ENCODE measurements around the gene GLIPR1L1. TPM values are rescaled to one million over a fixed set of nuclear protein-coding genes. Genes with fewer than 3 reads are reported as not detected.

GLIPR1L1 gene
- total RNA-seq, 6 experiments from 2014 or later = not detected

GRCh38 chr12:75366629-75367028, 32.2 kb downstream of the GLIPR1L1 start:
- no peaks in the 10 kb centered on the region for H3K36me3 Mint-ChIP-seq (ENCODE audit: low read depth)
- no peak for DNase-seq
- no peaks in the 10 kb centered on the region for H3K9me3 Mint-ChIP-seq
- H3K27ac Mint-ChIP-seq = peak overlapping the region; percentile 14; the same call in 1 of the 2 replicates
- no peak for TF ChIP-seq CTCF (IDR thresholded peaks at IDR 0.05)
- H3K4me3 Mint-ChIP-seq = no peak overlapping the region; the same call in 1 of the 2 replicates
- no peaks in the 10 kb centered on the region for H3K27me3 Mint-ChIP-seq (ENCODE audit: insufficient read depth)
- H3K4me1 Mint-ChIP-seq (ENCODE audit: low read depth) = peaks cover 13% of the 10 kb centered on the region

- no peak overlapping the region for H3K27ac Mint-ChIP-seq
- no peak for TF ChIP-seq CTCF (IDR thresholded peaks at IDR 0.05)
- no peak overlapping the region for H3K4me3 Mint-ChIP-seq
- DNase-seq = no peak
- H3K27me3 Mint-ChIP-seq (ENCODE audit: insufficient read depth) = peaks cover 3% of the 10 kb centered on the region
- no peaks in the 10 kb centered on the region for H3K36me3 Mint-ChIP-seq (ENCODE audit: low read depth)
- H3K9me3 Mint-ChIP-seq = no peaks in the 10 kb centered on the region
- H3K4me1 Mint-ChIP-seq (ENCODE audit: low read depth) = 0 out of 2 replicates have a peak, but pooled peaks cover 4% of the 10 kb centered on the region
Measured at GRCh38 chr12:75374971-75375370, 40.5 kb downstream of the GLIPR1L1 start.

- Mint-ChIP-seq H3K9me3 (no peaks in the 10 kb centered on the region), H3K4me3 (no peak overlapping the region), H3K36me3 (ENCODE audit: low read depth) (no peaks in the 10 kb centered on the region), H3K27me3 (ENCODE audit: insufficient read depth) (peaks cover 3% of the 10 kb centered on the region), H3K27ac (no peak overlapping the region), H3K4me1 (ENCODE audit: low read depth) (0 out of 2 replicates have a peak, but pooled peaks cover 4% of the 10 kb centered on the region)
- no peak for DNase-seq
- no peak for TF ChIP-seq CTCF (IDR thresholded peaks at IDR 0.05)
Measured at GRCh38 chr12:75378354-75378753, 43.9 kb downstream of the GLIPR1L1 start.

- Mint-ChIP-seq H3K4me3 (peak overlapping the region; percentile 91), H3K9me3 (no peaks in the 10 kb centered on the region), H3K27me3 (ENCODE audit: insufficient read depth) (no peaks in the 10 kb centered on the region; the same call in 1 of the 2 replicates), H3K4me1 (ENCODE audit: low read depth) (peaks cover 42% of the 10 kb centered on the region), H3K36me3 (ENCODE audit: low read depth) (no peaks in the 10 kb centered on the region), H3K27ac (peak overlapping the region; percentile 96)
- peak; percentile 64 for DNase-seq
- no peak for TF ChIP-seq CTCF (IDR thresholded peaks at IDR 0.05)
Measured at GRCh38 chr12:75389061-75389460, 54.6 kb downstream of the GLIPR1L1 start.

GRCh38 chr12:75389706-75390105, 55.2 kb downstream of the GLIPR1L1 start:
- peak overlapping the region; percentile 91 for H3K4me3 Mint-ChIP-seq
- DNase-seq = no peak
- peaks cover 42% of the 10 kb centered on the region for H3K4me1 Mint-ChIP-seq (ENCODE audit: low read depth)
- H3K27ac Mint-ChIP-seq = peak overlapping the region; percentile 96
- TF ChIP-seq CTCF (IDR thresholded peaks at IDR 0.05) = no peak
- no peaks in the 10 kb centered on the region; the same call in 1 of the 2 replicates for H3K27me3 Mint-ChIP-seq (ENCODE audit: insufficient read depth)
- no peaks in the 10 kb centered on the region for H3K36me3 Mint-ChIP-seq (ENCODE audit: low read depth)
- H3K9me3 Mint-ChIP-seq = no peaks in the 10 kb centered on the region
